TTC549 (cell line): ENCODE data around the gene CTSK.
A peak's percentile ranks its signal among the peaks of the same experiment; 100 is the strongest.
"Not testable (repeated sequence)": the region's sequence is repeated elsewhere in the genome, so short reads cannot be mapped to it uniquely, and the experiment has no call there.

Experiments
- FAIRE-seq: peaks from 2 replicates; lab custom pipeline; 2012; peaks lifted over from hg19 to GRCh38; lab: Jason Lieb, UNC

CTSK gene

GRCh38 chr1:150805899-150806298 is 2.2 kb downstream of the CTSK start:
- no peak for FAIRE-seq

GRCh38 chr1:150804671-150805070 is 3.4 kb downstream of the CTSK start:
- no peak for FAIRE-seq

GRCh38 chr1:150799089-150799488 is 9.0 kb downstream of the CTSK start:
- FAIRE-seq: no peak

- no peak for FAIRE-seq
Measured at GRCh38 chr1:150798525-150798924, 9.5 kb downstream of the CTSK start.

DNA sequence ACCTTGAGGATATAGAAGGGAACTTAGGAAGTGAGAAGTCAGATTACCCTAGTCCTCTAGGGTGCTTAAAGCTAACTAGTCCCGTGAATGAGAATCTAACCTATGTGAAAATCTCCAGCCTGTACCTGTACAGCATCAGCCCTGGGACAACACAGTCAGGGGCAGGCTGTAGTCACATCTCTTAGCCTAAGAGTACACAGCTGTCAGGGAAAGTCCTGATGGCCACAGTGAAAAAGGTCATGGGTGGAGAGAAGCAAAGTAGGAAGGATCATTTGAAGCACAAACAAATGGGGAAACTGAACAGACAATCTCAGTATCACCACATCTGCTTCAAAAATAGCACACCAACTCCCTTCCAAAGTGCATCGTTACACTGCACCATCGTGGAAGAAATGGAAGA is 11.7 kb downstream of the CTSK start:
- no peak for FAIRE-seq

DNA sequence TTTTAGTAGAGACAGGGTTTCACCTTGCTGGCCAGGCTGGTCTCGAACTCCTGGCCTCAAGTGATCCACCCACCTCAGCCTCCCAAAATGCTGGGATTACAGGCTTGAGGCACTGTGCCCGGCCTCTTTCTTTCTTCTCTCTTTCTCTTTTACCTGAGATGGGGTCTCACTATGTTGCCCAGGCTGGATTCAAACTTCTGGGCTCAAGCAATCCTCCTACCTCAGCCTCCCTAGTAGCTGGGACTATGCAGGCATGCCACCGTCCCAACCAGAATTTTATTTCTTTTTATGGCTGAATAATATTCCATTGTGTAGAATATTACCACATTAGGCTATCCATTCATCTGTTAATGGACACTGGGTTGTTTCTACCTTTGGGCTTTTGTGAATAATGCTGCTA is 14.3 kb downstream of the CTSK start:
- FAIRE-seq: not testable (repeated sequence)

GRCh38 chr1:150793221-150793620 is 14.8 kb downstream of the CTSK start:
- no peak for FAIRE-seq

GRCh38 chr1:150791585-150791984 is 16.5 kb downstream of the CTSK start:
- FAIRE-seq: no peak

GRCh38 chr1:150789396-150789795 is 18.7 kb downstream of the CTSK start:
- no peak for FAIRE-seq

DNA sequence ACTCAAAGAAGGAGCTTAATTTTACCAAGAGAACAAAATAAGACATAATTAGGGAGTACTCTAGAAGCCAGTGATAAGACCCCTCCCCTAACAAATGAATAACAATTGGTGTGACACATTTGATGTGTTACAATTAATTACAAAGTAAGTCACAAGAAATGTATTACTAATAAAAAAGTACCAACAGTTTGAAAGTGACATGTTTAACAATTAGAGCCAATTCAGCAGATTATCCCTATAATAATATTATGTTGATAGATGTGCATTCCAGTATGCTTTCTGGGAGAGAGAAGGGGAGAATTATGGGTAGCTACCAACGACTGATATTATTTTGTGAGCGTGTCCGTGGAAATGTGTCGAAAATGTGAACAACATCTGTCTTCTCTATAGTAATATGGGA is 19.1 kb downstream of the CTSK start:
- no peak for FAIRE-seq

GRCh38 chr1:150787455-150787854 is 20.6 kb downstream of the CTSK start:
- peak; percentile 56 for FAIRE-seq

DNA sequence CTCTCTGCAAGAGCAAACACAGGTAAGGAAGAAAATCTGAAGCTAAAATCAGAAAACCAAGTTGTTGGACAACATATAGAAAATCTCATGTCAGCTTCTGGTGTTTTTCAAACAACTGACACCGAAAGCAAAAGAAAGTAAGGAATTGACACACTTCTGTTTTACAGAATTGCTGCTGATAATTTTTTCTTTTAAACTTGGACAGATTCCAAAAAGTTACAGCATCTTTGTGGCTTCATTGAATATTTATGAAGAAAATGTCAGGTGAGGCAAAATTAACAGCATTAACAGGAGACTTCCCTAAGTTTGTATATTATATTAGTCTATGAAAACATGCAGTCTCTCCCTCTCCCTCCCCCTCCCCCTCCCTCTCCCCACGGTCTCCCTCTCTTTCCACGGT is 27.6 kb downstream of the CTSK start:
- FAIRE-seq: no peak

DNA sequence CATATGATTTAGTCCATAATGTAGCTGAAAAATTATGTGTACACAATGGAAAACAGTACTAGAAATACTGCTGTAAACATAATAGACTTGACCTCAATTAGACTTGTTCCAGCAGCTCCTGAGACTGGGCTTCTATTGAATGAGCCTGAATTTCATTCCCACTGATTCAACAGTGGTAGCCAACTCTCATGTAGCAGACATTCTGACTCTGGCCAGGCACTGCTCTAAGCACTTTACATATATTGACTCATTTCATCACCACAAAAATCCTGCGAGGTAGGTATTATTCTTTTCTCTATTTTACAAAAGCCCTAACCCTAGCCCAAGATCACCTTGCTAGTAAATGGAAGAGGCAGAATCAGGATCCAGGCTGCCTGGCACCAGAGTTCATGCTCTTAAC is 29.7 kb downstream of the CTSK start:
- no peak for FAIRE-seq

DNA sequence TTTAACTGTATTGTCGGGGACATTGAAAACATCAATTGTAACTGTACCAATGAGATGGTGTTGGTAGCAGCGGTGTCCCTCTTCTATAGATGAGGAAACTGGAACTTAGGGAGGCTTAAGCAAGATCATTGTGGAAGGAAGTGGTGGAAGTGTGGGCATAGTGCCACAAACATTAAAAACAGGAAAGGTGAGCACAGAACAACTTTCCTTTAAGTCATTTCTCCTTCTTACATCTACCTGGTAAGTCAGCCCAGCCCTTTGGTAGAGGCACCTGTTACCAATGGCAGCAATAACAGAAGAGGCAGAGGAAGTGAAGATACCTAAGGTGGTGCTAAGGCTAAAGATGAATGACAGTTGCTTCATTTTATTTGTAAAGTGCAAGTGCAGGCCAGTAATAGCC is 30.5 kb downstream of the CTSK start:
- FAIRE-seq: no peak

DNA sequence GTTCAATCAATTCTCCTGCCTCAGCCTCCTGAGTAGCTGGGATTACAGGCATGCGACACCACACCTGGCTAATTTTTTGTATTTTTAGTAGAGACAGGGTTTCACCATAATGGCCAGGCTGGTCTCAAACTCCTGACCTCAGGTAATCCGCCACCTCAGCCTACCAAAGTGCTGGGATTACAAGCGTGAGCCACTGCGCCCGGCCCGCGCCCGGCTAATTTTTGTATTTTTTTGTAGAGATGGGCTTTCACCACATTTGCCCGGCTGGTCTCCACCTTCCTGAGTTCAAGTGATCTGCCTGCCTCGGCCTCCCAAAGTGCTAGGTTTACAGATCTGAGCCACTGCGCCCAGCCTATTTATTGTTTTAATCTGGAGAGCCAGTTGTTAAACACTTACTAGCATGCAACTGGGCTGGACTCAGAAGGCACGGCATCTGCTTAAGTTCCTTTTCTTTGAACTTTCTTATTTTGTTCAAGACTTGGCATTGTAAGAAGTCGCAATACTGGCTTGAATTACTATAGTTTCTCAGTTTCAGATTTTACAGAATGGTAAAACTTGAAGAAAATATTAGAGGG is 32.0 kb downstream of the CTSK start:
- FAIRE-seq: not testable (repeated sequence)

- FAIRE-seq: no peak
Measured at GRCh38 chr1:150775276-150775675, 32.8 kb downstream of the CTSK start.

GRCh38 chr1:150772326-150772725 is 35.7 kb downstream of the CTSK start:
- peak; percentile 22 for FAIRE-seq

DNA sequence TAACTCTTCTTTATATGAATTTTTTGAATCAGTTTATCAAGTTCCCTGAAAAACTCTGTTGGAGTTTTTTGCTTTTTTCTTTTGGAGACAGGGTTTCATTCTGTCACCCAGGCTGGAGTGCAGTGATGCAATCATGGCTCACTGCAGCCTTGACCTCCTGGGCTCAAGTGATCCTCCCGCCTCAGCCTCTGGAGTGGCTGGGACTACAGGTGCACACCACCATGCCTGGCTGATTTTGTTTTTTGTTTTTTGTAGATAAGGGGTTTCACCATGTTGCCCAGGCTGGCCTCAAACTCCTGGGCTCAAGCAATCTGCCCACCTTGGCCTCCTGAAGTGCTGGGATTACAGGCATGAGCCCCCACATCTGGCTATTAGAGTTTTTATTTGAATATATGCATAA is 40.4 kb downstream of the CTSK start:
- FAIRE-seq: not testable (repeated sequence)

GRCh38 chr1:150765977-150766301 is 42.1 kb downstream of the CTSK start:
- not testable (repeated sequence) for FAIRE-seq

DNA sequence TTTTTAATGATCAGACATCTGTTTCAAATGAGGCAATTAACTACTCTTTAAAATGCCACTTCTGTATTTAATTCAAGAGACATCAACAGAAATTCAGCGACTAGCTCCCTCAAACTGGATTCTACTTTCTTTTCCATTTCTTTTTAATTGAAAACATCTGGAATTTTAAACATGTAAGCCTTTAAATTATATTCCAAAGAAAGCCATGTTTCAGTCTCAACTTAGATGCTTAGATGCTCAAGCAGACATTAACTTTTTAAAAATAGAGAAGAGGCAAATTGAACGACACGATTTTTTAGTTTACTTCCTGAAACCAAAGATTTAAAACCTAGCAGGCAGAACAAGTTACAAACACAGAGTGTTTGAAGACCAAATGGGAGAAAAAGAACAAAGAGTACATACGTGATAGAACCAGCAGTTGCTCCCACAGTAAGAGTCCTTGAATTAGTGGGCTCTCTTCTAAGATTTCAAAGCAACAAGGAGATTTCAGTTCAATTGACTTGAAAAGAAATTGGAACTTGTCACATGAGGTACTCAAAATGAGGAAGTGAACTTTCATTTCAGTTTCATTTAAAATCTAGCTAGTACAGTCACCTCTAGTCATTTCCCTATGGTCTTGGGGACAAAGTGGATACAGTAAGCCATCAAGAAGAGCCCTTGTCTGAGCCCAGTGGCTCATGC is 42.6 kb downstream of the CTSK start, which contains the start of gene CTSS:
Gene CTSS, minus strand, starts transcription at position 483 of the 681 bp plus-strand sequence. CDS start 1,015 bp downstream, outside the sequence.
- FAIRE-seq: no peak

- FAIRE-seq: no peak
Measured at GRCh38 chr1:150764617-150765101, 43.4 kb downstream of the CTSK start.

DNA sequence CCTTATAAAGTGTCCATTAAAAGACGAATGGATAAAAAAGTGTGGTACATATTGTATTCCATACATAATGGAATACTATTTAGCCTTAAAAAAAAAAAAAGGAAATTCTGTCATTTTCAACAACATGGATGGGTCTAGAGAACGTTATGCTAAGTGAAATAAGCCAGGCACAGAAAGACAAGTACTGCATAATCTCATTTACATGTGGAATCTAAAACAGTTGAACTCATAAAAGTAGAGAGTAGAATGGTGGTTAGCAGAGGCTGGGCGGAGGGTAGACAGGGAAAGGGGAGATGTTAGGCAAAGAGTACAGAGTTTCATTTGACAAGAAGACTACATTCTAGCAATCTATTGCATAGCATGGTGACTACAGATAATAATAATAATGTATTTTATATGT is 45.0 kb downstream of the CTSK start:
- FAIRE-seq: no peak

GRCh38 chr1:150762552-150762951 is 45.5 kb downstream of the CTSK start:
- no peak for FAIRE-seq

DNA sequence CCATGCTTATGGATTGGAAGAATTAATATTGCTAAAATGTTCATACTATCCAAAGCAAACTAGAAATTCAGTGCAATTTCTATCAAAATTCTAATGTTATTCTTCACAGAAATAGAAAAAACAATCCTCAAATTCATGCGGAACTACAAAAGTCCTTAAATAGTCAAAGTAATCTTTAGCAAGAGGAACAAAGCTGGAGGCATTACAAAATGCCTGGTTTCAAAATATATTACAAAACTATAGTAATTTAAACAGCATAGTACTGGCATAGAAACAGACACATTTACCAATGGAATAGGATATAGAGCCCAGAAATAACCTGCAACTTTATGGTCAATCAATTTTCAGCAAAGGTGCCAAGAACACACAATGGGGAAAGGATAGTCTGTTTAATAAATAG is 46.3 kb downstream of the CTSK start:
- FAIRE-seq: no peak
